ENCODE measurements around the gene DMC1. TPM values are rescaled to one million over a fixed set of nuclear protein-coding genes. Genes with fewer than 3 reads are reported as not detected.
A peak's percentile ranks its signal among the peaks of the same experiment; 100 is the strongest.

Gene DMC1
- polyA plus RNA-seq, 12 donors = 3.5 to 9.0 (median 4.9) TPM; not detected in 1

DNA sequence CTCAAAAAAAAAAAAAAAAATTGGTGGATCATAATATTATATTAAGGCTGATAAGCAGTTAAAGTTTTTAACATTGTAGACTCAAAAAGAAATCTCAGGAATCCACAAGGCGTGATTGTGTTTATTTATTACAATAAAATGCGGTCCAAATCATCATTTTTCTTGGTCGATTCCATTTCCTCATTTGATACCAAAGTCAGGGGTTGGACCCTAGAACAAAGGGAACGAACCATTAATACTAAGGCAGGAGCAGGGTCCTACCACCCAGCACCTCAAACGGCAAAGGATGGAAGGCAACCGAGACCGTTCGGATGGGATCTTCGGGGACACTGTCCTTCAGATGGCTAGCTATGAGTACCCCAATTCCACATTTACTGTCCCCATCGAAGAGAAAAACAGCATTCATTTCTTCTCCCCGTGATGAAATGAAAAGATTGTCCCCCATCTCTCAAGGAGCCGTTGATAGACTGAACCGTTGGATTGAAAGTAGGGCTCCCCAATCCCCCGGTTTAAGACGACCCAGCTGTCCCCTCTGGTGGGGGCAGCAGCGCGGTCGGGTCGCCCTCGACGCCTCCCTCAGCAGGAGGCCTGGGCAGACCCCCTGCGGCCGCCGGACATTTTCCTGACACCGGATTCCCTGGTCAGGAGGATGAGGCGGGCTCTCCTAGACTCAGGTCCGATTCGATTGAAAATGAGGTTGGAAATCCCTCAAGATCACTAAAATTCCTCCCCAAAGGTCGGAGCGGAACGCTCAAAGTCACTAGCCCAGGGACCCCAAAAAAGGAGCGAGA lies 607 bp downstream of the DMC1 start:
- peak; percentile 7 for DNase-seq

DNA sequence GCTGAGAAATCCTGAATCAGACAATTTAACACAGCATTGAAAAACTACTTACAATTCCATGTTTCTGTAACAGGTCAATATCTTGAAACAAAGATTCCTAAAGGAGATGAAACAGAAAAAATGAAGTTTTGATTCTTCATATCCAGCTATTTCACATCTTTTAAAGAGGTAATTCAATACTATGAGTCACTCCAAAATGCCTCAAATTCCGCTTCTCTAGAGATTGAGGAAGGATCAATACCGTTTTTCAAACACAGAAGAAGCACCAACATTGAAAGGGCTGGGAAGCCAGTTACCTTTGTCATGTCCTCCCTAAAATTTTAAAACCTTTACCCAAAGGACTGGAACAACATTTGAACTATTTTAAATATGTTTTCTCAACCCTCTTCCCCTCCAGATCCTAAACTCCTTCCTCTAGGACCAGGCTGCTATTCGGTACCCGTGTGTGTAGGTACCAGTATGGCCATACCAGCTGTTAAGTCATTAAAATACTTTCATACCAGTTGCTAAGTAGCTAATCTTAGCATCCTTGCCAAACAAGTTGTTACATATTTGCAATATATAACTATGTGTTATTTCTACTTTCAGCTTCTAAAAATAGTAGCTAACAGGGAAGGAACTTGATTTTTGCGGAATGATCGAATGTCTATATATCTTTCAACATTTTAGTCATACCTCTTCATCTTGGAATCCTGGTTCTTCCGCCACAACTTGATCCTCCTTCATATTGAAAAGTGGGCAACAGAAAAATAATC lies 2.3 kb downstream of the DMC1 start:
- DNase-seq = no peak

DNA sequence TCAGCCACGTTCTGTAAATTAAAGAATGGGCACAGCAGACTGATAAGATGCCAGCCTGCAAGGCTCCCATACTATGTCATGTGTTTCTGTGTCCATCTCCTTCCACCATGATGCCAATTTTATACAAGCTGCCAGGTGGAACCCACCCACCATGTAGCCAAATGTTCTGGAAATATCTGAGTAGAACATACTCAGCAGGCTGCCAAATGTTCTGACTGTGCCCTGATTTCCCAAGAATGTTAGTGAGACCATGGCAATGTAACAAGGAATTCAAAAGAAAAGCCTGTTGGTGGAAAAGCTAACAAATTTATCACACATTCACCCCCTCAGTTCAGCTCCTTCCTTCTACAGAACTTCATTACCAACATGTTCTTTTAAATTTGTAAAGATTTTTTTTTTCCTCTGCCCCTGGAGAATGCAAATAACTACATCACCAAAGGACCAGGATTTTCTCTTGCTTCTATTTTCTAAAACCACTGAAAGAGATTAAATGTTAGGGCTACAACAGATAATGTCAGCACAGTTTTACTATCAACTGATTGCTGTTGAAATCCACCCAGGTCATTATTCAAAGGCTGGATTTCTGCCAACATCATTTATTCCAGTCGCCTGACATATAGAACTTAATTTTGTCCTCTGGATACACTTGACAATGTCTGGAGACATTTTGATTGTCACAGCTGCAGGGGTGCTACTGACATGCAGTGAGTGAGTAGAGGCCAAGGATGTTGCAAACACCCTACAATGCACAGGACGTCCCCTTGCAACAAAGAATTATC lies 3.1 kb downstream of the DMC1 start:
- DNase-seq = no peak

DNA sequence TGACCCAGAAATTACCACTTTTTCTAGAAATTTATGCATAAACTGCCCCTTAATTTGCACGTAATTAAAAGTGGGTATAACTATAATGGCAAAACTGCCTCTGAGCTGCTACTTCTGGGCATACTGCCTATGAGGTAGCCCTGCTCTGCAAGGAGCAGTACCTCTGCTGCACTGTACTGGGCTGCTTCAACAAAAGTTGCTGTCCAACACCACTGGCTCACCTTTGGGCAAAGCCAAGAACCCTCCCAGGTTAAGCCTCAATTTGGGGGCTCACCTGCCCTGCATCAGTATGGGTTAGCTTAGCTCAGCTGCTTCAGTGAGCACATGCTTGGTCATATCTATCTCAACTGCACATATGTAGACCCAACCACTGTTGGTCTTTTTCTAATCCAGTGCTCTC lies 4.5 kb downstream of the DMC1 start:
- no peak for DNase-seq

DNA sequence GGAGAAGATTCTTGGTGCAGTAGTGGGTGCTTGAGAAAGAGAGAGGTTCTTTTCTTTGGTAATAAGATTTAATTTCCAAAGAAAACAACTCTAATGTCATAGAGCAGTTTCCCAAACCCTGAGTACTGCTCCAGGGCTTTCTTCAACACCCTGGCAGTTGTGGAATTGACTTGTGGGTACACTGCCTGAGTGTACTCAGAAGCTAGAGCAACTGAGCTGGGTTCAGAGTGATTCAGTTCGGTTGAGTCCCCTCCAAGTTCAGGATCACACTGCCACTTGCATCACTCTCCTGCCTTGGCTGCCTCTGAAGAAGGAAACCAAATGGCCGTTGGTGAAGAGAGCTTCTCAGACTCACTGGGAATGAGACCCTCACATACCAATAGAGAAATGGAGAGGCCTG lies 5.3 kb downstream of the DMC1 start:
- no peak for DNase-seq

DNA sequence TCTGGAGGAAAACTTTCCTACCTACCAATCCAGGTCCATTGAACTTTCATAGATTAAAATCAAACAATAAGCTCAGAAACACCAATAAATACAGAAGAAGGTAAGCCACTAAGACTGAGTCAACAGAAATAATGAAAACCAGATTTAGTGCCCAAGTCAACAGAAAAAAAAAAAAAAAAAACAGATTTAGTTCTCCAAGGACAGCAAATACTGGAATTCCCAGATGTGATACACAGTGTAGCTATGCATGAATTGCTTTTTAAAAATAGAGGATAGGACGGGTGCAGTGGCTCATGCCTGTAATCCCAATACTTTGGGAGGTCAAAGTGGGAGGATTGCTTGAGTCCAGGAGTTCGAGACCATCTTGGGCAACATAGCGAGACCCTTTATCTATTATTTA lies 15.7 kb downstream of the DMC1 start:
- DNase-seq = no peak

DNA sequence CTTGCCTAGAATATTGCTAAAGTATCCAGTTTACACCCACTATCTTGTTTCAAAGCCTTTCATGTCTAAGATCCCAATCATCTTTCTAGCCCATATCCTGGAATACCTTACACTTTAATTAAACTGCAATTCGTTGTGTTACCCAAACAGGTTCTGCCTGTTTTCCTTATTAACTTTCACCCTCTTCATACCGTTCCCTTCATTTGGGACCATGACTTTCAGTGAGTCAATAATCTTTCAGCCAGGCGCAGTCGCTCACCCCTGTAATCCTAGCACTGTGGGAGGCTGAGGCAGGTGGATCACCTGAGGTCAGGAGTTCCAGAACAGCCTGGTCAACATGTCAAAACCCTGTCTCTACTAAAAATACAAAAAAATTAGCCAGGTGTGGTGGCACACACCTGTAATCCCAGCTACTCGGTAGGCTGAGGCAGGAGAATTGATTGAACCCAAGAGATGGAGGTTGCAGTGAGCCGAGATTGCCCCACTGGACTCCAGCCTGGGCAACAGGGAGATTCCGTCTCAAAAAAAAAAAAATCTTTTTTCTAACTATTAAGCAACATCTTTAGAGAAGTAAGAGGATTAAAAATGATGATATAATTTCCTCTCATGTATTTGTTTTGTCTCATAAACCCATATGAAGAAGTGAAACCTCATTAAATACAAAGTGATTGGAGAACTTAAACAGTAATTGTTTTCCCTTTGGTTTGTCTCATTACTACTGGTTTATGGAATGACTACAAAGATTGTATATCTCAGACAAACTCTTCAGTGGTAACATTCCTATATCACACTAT lies 20.7 kb downstream of the DMC1 start:
- DNase-seq = no peak

DNA sequence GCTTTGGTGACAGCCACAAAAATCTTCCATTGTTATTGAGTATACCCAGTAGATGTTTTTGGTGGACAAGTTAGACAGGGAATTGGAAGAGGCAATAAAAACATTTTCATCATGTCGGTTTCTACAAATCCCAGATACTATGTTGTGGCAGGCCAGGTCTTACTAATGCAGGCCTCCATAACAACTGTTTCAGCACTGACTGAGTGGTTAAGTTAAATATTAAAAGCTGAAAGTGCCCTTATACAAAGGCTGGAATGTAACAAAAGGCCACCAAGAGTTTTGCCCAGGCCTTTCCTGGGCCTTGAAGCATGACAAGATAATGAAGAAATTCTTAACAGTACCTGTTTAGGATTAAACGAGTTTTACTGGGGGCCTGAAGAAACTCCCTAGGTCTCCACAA lies 29.3 kb downstream of the DMC1 start:
- DNase-seq = no peak

DNA sequence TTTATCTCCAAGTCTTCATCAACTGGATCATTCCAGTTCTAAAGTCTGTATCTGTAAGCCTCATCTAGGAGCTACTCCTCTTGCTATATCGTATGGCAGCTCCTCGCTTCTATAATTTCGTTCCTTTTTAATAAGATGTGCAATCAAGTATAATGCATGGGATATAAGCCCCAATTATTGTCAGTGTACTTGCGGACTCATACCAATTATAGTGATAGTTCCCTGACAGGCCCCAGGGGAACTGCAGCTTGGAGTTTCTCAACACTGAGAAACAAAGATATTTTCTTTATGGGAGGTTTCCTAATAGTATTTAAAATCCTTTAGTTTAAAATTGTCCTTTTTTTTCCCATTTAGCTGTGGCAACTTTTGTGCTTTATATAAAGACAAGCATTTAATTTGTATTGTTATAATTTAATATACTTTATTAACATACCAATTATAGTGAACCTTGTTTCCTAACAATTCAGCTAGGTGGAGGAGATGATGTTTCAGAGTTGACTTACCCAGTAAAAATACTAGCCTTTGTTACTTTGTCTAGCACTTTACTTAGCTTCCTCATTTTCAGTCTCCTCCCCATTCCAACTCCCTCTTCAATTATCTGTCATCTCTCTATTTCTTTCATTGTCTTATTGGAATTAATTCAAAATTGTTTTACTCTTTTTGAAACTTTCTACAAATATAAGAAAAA lies 38.6 kb downstream of the DMC1 start:
- DNase-seq = no peak

DNA sequence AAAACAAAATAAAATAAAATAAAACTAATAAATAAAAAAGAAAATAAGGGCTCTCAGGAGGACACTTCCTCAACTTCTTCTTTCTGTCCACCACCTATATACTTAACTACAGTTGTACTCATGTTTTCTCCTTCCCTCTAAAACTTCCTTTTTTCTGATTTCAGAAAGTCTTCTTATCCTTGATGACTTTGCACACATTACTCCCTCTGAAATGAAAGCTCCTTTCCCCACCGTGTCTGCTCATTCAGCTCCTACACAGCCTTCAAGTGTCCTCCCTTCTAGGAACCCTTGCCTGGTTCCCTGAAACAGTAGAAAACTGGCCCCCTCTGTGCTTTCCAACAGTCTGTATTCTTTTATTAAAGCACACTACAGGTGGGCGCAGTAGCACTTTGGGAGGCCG lies 45.6 kb downstream of the DMC1 start:
- no peak for DNase-seq

DNA sequence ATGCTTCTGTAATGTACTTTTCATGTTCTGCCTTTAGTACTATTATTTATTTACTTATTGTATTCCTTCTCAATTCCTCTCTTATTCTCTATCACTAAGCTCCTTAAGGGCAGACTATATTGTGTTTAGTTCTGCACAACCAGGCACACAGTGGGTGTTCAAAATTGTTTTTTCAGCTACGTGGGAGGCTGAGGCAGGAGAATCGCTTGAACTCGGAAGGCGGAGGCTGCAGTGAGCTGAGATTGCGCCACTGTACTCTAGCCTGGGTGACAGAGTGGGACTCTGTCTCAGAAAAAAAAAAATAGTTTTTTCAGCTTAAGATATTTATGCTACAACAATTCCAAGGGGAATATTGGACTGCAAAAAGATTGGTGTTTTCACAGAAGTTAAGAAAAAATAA lies 46.5 kb downstream of the DMC1 start:
- no peak for DNase-seq

DNA sequence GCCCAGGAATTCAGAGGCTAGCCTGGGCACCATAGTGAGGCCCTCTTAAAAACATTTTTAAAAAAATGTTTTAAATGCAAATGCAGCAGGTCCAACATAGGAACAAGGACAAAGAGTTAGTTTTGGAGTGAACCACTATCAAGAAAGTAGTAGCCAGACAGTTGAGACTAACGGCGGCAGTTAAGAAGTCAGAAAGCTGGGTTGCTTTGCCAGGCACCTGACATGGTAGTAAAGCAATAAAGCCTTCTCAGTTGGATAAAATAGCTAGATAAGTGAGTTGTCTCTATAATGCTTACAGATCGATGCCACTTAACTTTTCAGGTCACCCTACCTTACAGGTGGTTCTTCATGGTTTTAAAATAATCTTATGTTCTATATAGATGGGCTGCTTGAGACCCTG lies 47.0 kb downstream of the DMC1 start:
- DNase-seq = no peak

DNA sequence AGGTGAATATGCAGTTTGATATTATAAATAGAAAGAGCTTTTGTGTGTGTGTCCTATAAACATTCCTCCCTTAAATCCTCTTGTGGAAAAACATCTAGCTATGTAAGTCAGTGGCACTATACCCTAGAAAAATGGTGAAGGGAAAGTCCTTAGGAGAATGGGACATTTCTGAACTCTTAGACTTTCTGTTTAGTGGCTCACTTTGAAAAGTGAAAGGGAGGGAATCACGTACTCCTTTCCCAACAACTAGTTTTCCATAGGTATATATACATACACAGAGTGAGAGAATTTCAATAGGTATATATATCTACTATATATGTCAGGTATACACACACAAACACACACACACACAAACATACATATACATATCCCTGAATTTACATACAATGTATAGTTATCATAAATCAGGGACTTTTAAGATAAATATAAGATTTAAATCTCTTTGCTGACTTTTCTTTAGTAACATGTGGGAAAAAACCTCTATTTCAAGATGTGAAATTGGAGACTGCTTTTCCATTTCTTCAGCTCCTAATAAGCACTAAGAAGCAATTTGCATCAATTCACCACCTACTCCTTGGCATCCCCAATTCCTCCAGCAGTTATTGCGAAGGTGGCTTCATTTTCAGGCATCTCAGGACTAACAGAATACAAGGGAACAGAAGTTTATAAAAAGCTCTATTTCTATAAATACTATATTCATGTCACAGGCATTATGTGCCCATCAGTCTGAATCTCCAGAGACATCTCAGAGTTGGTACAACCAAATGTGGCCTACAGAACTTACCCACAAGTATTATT lies 50.3 kb downstream of the DMC1 start:
- DNase-seq = no peak

DNA sequence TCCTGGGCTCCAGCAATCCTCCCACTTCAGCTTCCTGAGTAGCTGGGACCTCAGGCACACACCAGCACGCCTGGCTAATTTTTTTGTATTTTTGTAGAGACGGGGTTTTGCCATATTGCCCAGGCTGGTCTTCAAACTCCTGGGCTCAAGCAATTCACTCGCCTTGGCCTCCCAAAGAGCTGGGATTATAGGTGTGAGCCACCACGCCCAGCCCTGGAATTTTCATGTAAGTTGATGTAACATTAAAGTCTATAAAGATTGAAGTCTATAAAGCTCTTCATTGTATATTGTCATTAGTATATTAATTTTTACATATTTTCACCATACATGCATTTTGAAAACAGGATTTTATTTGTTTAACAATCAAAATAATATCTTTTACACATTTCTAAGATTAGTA lies 51.4 kb downstream of the DMC1 start:
- DNase-seq = no peak

DNA sequence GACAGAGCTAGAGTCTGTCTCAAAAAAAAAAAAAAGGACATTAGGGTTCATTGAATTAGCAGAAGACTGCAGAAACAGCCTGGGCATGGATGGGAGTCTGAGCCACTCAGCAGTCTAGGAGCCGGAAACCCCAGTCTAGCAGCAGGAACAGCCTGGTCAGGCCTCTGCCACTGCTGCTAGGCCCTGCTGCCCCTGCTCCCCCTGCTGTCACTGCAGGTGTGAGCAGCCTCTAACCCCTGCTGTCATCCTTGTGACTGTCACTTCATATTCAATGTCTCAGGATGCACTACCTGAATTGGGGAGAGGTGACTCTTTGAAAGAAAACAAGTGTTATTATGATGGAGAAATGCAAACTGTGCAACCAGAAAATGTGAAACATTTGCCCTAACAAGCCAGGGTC lies 56.9 kb downstream of the DMC1 start:
- DNase-seq = no peak

DNA sequence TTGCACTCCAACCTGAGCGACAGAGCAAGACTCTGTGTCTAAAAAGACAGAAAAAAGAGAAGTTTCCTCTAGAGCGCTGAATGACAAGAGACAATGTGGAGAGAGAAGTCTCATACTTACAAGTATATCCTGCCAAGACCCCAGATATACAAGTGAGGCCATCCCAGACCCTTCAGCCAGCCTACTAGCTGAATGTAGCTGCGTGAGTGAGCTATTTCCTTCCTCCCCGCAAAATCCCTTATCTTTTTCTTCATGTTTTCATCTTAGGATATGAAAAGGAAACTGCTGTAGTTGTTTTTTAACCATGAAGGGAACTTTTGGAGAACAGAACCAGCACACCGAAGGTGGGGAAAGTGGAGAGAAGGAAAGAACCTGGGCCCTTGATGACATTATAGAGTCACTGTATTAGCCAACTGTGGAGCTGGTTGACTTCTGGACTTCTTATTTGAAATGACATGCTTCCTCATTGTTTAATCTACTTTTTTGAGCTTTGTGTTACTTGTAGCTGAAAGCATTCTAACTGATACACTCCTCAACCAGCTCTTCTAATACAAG lies 59.5 kb downstream of the DMC1 start:
- no peak for DNase-seq

DNA sequence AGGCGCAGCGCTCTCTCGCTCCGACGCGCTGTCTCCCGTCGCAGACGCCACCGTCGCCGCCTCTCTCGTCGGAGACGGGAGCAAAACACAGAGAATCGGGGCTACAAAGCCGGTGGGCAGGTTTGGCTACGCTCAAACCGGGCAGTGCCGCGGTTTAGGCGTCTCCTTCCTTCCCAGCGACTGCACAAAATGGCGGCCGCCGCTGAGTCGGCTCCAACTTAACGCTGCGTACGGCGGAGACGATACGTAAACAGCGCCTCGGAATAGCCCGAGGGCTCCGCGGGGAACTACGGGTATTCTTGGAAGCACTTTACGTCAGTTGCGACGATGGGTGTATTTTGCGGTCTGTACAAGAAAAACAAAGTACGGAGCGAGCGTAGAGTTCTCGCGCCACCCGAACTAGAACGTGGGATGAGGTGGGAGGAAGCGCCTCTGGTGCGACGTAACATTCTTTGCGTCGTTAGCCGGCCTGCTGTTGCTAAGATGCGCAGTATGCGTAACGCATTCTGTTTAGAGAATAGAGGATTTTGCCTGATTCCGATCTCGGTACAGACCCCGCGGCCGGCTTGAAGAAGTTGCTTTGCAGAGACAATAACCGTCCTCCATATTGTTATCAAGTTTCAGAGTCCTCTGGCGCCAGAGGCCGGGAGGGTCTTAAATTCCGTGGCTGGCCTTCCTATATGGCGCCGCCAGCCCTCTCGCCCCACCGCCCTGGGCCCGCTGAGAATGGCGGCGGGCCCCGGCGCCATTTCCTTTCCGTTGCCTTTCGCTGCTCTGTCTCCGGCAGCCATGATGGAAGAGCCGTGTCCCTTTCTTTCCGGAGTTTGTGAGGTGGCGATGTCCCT lies 63.6 kb downstream of the DMC1 start, which contains the start of gene DDX17:
Gene DDX17, minus strand, starts transcription at position 194 of the 845 bp plus-strand sequence.
- DNase-seq = peak; percentile 99

DNA sequence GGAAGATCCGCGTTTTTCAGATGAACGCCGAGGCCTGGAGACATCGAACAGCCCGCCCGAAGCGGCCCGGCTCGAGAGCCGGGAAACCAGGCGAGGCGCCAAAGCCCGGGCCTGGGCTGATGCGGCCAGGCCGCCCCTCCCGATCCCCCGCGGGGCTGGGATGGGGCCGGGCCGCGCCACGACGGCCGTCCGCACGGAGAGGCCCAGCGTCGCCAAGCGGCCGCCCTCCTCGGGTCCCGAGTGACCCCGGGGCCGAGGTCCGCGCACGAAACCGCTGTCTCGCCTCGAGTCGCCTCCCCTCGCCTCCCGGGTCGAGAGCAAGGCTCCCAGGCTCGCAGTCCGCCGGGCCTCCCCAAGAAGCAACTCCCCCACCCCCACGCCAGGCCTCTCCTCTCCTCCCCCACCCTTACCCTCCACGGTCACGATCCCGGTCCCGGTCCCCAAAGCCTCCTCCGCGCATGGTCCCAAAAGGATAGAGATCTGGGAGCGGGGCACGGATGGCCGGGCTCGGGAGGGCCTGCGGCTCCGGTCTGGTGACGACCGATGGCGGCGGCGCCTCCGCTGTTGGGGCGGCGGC lies 64.4 kb downstream of the DMC1 start:
- DNase-seq = peak; percentile 81
